ENCODE results near the gene DNAJC3. TPM values are rescaled to one million over a fixed set of nuclear protein-coding genes. Genes with fewer than 3 reads are reported as not detected.

DNAJC3 gene
- total RNA-seq, 1 experiment from 2014 or later: 21.2 TPM

- H3K4me3 Mint-ChIP-seq: peak overlapping the region in 1 of 2 experiments; percentile 27; a peak in 1 of 5 replicates
- peak; percentile 76 for DNase-seq
Measured at GRCh38 chr13:95642028-95642621, 34.8 kb upstream of the DNAJC3 start.

More at GRCh38 chr13:95642028-95642621, 34.8 kb upstream of the DNAJC3 start:
- no peak overlapping the region for H3K27ac Mint-ChIP-seq
- H2BK15ac ChIP-seq (ENCODE audit: low read depth, low read length): no peak overlapping the region
- H3K27ac ChIP-seq (ENCODE audit: insufficient read length, low read depth, low read length): no peak overlapping the region
- no peak overlapping the region for H2BK20ac ChIP-seq (ENCODE audit: low read depth, low read length, poor library complexity, severe bottlenecking)
- H3K23ac ChIP-seq (ENCODE audit: insufficient read length, low read depth, low read length): no peak overlapping the region
- H3K23me2 ChIP-seq (ENCODE audit: insufficient read length, low read depth, low read length, poor library complexity, severe bottlenecking): peaks cover 9% of the 10 kb centered on the region
- H3K14ac ChIP-seq (ENCODE audit: insufficient read depth, low read length): no peak overlapping the region
- no peak overlapping the region for H4K91ac ChIP-seq (ENCODE audit: insufficient read length, low read depth, low read length)
- peaks cover 9% of the 10 kb centered on the region for H3K27me3 Mint-ChIP-seq (ENCODE audit: low read depth)
- no peaks in the 10 kb centered on the region for H3K9me3 Mint-ChIP-seq
- H3K9me3 ChIP-seq (ENCODE audit: control insufficient read depth, low read depth, low read length): no peaks in the 10 kb centered on the region
- no peak overlapping the region for H3T11ph ChIP-seq (ENCODE audit: low read length)
- H3K4me1 ChIP-seq (ENCODE audit: insufficient read depth, low read length): peaks cover 2% of the 10 kb centered on the region; the same call in 1 of the 2 replicates
- no peak overlapping the region for H4K5ac ChIP-seq (ENCODE audit: insufficient read length, low read depth, low read length)
- no peak for TF ChIP-seq CTCF (conservative IDR thresholded peaks at IDR 0.05)
- no peak overlapping the region for H2BK120ac ChIP-seq (ENCODE audit: low read depth, low read length, poor library complexity, severe bottlenecking)
- no peak overlapping the region for H3K9ac ChIP-seq (ENCODE audit: extremely low read depth, insufficient read length, low read length)
- no peak overlapping the region for H2BK5ac ChIP-seq (ENCODE audit: insufficient read length, low read length)
- H3K4me1 Mint-ChIP-seq: peaks cover 15 to 18% of the 10 kb centered on the region in 2 experiments
- H2AK5ac ChIP-seq (ENCODE audit: insufficient read length, low read length): no peak overlapping the region
- H3K79me2 ChIP-seq (ENCODE audit: insufficient read depth, low read length): peaks cover 2% of the 10 kb centered on the region; the same call in 1 of the 2 replicates
- no peak overlapping the region for H2AFZ ChIP-seq (ENCODE audit: low read length)
- H3K4ac ChIP-seq (ENCODE audit: low read depth, low read length): no peak overlapping the region
- no peaks in the 10 kb centered on the region for H3K27me3 ChIP-seq (ENCODE audit: insufficient read depth, low read length)
- H2BK12ac ChIP-seq (ENCODE audit: insufficient read length, low read depth, low read length): no peak overlapping the region
- H4K20me1 ChIP-seq (ENCODE audit: control insufficient read depth, insufficient read depth, insufficient read length): no peaks in the 10 kb centered on the region
- peaks cover 18 to 31% (median 28%) of the 10 kb centered on the region in 3 experiments for H3K36me3 Mint-ChIP-seq (ENCODE audit: insufficient read depth in 1 of 3, low read depth in 3 of 3)
- H3K56ac ChIP-seq (ENCODE audit: insufficient read length, low read depth, low read length): no peak overlapping the region
- H4K8ac ChIP-seq (replicated peaks; ENCODE audit: insufficient read length, low read depth, low read length): no peak overlapping the region
- no CpG with 5 or more reads among the region's 35 CpGs for WGBS (ENCODE audit: extremely low coverage, insufficient read length, low lambda C conversion rate)
- no peak overlapping the region for H3K18ac ChIP-seq (ENCODE audit: insufficient read length, low read depth, low read length)
- peak overlapping the region; percentile 14 for H3K4me2 ChIP-seq (ENCODE audit: insufficient read depth, insufficient read length, low read length)
- H3K79me1 ChIP-seq (ENCODE audit: insufficient read depth, low read depth, low read length, poor library complexity, severe bottlenecking): no peaks in the 10 kb centered on the region

Measured in H9 (cell line).